Gastrocnemius medialis (tissue), 4 donors: ENCODE results near the gene NPEPL1.

Experiments
- CTCF ChIP-seq, 5 experiments: fragments of 450-650 bp in 3 of 5; fragments of 200-600 bp in 2 of 5; sonication (generic) in 2 of 5; IDR thresholded peaks in 4 of 5; conservative IDR thresholded peaks in 1 of 5; 1 replicate in 4 of 5; 2 replicates in 1 of 5; pipeline ENCODE4 v1.5.1; 2016 to 2019; ENCODE audit warnings: antibody characterized with exemption in 5 of 5, mild to moderate bottlenecking in 3 of 5, moderate library complexity in 3 of 5
- POLR2A ChIP-seq, 2 donors: fragments of 450-650 bp; IDR thresholded peaks; one replicate each; pipeline ENCODE4 v1.6.1; 2017; ENCODE audit warnings: antibody characterized with exemption in 2 of 2, mild to moderate bottlenecking in 2 of 2, moderate library complexity in 2 of 2

DNA sequence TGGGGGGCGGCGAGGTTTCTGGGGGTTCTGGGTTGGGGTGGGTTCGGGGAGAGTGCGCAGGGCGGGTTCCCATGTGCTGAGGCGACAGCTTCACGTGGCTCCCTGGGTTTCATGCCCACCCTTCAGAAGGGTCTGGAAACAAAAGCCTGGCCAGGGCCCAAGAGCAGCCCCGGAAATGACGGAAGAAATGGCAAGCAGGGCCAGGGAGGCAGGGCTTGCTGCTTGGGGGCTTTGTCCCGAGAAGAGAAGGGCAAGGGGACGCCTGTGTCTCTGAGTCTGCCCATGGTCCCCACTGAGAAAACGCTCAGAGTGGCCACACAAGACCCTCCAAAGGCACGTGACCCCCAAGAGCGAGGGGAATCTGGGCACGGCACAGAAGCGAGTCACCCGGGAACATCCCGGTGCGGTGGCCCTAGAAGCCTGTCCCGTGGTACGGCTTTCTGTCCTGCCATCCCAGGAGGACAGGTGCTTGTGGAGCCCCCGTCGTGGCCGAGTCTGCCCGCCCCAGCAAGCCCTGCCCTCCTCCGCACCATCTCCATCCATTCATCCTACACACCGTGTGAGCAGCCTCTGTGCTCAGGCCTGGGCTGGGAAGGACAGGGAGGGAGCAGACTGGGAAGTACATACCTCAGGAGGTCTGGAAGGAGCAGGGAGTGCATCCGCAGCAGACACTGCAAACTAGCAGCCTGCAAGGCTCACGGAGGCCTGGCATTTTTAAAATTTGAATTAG lies 9.0 kb downstream of the NPEPL1 start:
- no peak for TF ChIP-seq POLR2A (IDR thresholded peaks at IDR 0.05)
- TF ChIP-seq CTCF (IDR thresholded peaks at IDR 0.05 in 4 of 5, conservative IDR thresholded peaks at IDR 0.05 in 1 of 5) = no peak
